Smooth muscle cell (in vitro differentiated cells): ENCODE measurements around the gene OR4D1. TPM values are rescaled to one million over a fixed set of nuclear protein-coding genes. Genes with fewer than 3 reads are reported as not detected.

ENCODE experiments used
- DNase-seq: peaks from one replicate; lab custom pipeline; 2025; ENCODE audit not compliant: unreplicated experiment; lab: John Stamatoyannopoulos, UW
- H2AFZ ChIP-seq: fragments of 200-600 bp; sonication (generic); 2 replicates; pipeline ENCODE4 v1.6.0; 2016; ENCODE audit warnings: antibody characterized with exemption, low read depth, mild to moderate bottlenecking
- H3F3A ChIP-seq: fragments of 200-600 bp; sonication (generic); 2 replicates; pipeline ENCODE4 v1.6.0; 2017; ENCODE audit warnings: antibody characterized with exemption, low read depth
- H3K27ac ChIP-seq: fragments of 200-600 bp; sonication (generic); 2 replicates; pipeline ENCODE4 v1.5.1; 2016; ENCODE audit warnings: low read depth, mild to moderate bottlenecking
- H3K27me3 ChIP-seq: fragments of 200-600 bp; sonication (generic); 2 replicates; pipeline ENCODE4 v1.6.1; 2016; ENCODE audit warnings: low read depth, mild to moderate bottlenecking
- H3K36me3 ChIP-seq: fragments of 200-600 bp; sonication (generic); 2 replicates; pipeline ENCODE4 v1.5.1; 2016; ENCODE audit warnings: low read depth
- H3K4me1 ChIP-seq: fragments of 200-600 bp; sonication (generic); 2 replicates; pipeline ENCODE4 v1.5.1; 2016; ENCODE audit warnings: low read depth
- H3K4me2 ChIP-seq: fragments of 200-600 bp; sonication (generic); 2 replicates; pipeline ENCODE4 v1.6.0; 2016; ENCODE audit warnings: mild to moderate bottlenecking
- H3K4me3 ChIP-seq: fragments of 200-600 bp; sonication (generic); 2 replicates; pipeline ENCODE4 v1.5.1; 2016; ENCODE audit warnings: mild to moderate bottlenecking
- H3K79me2 ChIP-seq: fragments of 200-600 bp; sonication (generic); 2 replicates; pipeline ENCODE4 v1.6.0; 2016; ENCODE audit warnings: low read depth, mild to moderate bottlenecking
- H3K9ac ChIP-seq: fragments of 200-600 bp; sonication (generic); 2 replicates; pipeline ENCODE4 v1.6.0; 2016; ENCODE audit warnings: low read depth
- H3K9me3 ChIP-seq: fragments of 200-600 bp; sonication (generic); replicated peaks from 2 replicates; pipeline ENCODE4 v1.5.1; 2016; ENCODE audit warnings: low read depth
- H4K20me1 ChIP-seq: fragments of 200-600 bp; sonication (generic); 2 replicates; pipeline ENCODE4 v1.6.0; 2016; ENCODE audit warnings: low read depth
- WGBS: methylation state at CpG from one replicate; pipeline ENCODE4 v1.1.7; 2016; ENCODE audit warnings: low lambda C conversion rate; 5-methylcytosine and 5-hydroxymethylcytosine counted together
- polyA plus RNA-seq: library from polyadenylated mRNA; unstranded; fragments of >200 nt; fragmentation: Nextera tagmentation; extraction: Ambion mirVana; gene quantifications from 2 replicates; pipeline ENCODE4 v1.2.1, GENCODE V29; 2016
- total RNA-seq: library from RNA; depleted of rRNA; stranded (reverse); fragments of >200 nt; gene quantifications from 2 replicates; pipeline ENCODE4 v1.2.3, GENCODE V29; 2014
- TF ChIP-seq, protein P1 (sequence below): fragments of 200-600 bp; sonication (generic); IDR thresholded peaks from 2 replicates; pipeline ENCODE4 v1.5.1; 2017; ENCODE audit warnings: borderline replicate concordance, mild to moderate bottlenecking, antibody characterized with exemption; ENCODE audit not compliant: insufficient read depth, poor library complexity, severe bottlenecking

OR4D1 gene
- total and polyA plus RNA-seq, 2 experiments from 2014 or later = not detected

DNA sequence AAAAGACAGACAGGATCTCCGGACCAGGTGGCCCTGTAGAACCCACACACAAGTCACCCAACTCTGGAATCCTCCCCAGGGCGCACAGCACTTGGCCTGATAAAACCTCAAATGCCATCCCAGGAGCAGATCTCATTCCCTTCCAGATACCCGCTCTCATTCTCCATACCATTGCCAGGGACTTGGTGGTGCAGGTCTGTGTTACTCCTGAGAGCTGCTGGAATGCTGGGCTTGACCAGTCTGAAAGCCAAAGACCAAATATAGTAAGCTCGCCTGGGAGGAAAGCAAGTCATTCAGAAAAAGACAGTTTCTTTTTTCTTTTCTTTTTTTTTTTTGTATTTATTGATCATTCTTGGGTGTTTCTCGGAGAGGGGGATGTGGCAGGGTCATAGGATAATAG lies 60.2 kb downstream of the OR4D1 start:
- H3K4me3 ChIP-seq = no peak overlapping the region
- no peak overlapping the region for H3K9ac ChIP-seq
- no peaks in the 10 kb centered on the region for H3K9me3 ChIP-seq
- H3K4me2 ChIP-seq = no peak overlapping the region
- H3K36me3 ChIP-seq = no peaks in the 10 kb centered on the region
- no peaks in the 10 kb centered on the region for H3K27me3 ChIP-seq
- DNase-seq = no peak
- H3F3A ChIP-seq = no peaks in the 10 kb centered on the region
- TF ChIP-seq, protein P1, sequence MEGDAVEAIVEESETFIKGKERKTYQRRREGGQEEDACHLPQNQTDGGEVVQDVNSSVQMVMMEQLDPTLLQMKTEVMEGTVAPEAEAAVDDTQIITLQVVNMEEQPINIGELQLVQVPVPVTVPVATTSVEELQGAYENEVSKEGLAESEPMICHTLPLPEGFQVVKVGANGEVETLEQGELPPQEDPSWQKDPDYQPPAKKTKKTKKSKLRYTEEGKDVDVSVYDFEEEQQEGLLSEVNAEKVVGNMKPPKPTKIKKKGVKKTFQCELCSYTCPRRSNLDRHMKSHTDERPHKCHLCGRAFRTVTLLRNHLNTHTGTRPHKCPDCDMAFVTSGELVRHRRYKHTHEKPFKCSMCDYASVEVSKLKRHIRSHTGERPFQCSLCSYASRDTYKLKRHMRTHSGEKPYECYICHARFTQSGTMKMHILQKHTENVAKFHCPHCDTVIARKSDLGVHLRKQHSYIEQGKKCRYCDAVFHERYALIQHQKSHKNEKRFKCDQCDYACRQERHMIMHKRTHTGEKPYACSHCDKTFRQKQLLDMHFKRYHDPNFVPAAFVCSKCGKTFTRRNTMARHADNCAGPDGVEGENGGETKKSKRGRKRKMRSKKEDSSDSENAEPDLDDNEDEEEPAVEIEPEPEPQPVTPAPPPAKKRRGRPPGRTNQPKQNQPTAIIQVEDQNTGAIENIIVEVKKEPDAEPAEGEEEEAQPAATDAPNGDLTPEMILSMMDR = no peak
- H2AFZ ChIP-seq = no peak overlapping the region
- H3K27ac ChIP-seq = no peak overlapping the region
- 91% methylated on average over 5 of the region's 5 CpGs for WGBS
- no peaks in the 10 kb centered on the region for H3K79me2 ChIP-seq
- no peaks in the 10 kb centered on the region for H4K20me1 ChIP-seq
- no peaks in the 10 kb centered on the region for H3K4me1 ChIP-seq

Other genes with a start within 250 kb of the OR4D1 start
- 7.0 and 11.1 TPM in 2 replicates for gene CUEDC1, start 193.0 kb upstream of the OR4D1 start, total RNA-seq
- 10.4 and 11.7 TPM in 2 replicates for gene CUEDC1, start 193.0 kb upstream of the OR4D1 start, polyA plus RNA-seq
- 52.1 and 61.8 TPM in 2 replicates for gene VEZF1, start 160.1 kb upstream of the OR4D1 start, total RNA-seq
- gene VEZF1, start 160.1 kb upstream of the OR4D1 start, polyA plus RNA-seq = 24.9 and 25.3 TPM in 2 replicates
- 194 and 200 TPM in 2 replicates for gene SRSF1, start 141.1 kb upstream of the OR4D1 start, total RNA-seq
- gene SRSF1, start 141.1 kb upstream of the OR4D1 start, polyA plus RNA-seq = 57.9 and 61.3 TPM in 2 replicates
- gene DYNLL2, start 65.0 kb upstream of the OR4D1 start, total RNA-seq = 8.9 and 9.1 TPM in 2 replicates
- 1.5 and 2.0 TPM in 2 replicates for gene DYNLL2, start 65.0 kb upstream of the OR4D1 start, polyA plus RNA-seq
- not detected in 2 replicates for gene OR4D2, start 18.6 kb downstream of the OR4D1 start, total RNA-seq
- gene OR4D2, start 18.6 kb downstream of the OR4D1 start, polyA plus RNA-seq = not detected in 2 replicates
- not detected in 2 replicates for gene EPX, start 44.3 kb downstream of the OR4D1 start, total RNA-seq
- gene EPX, start 44.3 kb downstream of the OR4D1 start, polyA plus RNA-seq = not detected in 2 replicates
- gene MKS1, start 70.9 kb downstream of the OR4D1 start, total RNA-seq = 9.2 and 15.6 TPM in 2 replicates
- 15.0 and 22.8 TPM in 2 replicates for gene MKS1, start 70.9 kb downstream of the OR4D1 start, polyA plus RNA-seq
- 1.7 and 4.1 TPM in 2 replicates for gene LPO, start 90.2 kb downstream of the OR4D1 start, total RNA-seq
- 3.3 TPM in 2 replicates for gene LPO, start 90.2 kb downstream of the OR4D1 start, polyA plus RNA-seq
- not detected in 2 replicates for gene MPO, start 132.6 kb downstream of the OR4D1 start, total RNA-seq
- gene MPO, start 132.6 kb downstream of the OR4D1 start, polyA plus RNA-seq = 0.09 TPM in 1 of 2 replicates, not detected in the other
- 4.3 and 7.0 TPM in 2 replicates for gene TSPOAP1, start 180.4 kb downstream of the OR4D1 start, total RNA-seq
- 11.7 and 18.3 TPM in 2 replicates for gene TSPOAP1, start 180.4 kb downstream of the OR4D1 start, polyA plus RNA-seq
- 58.5 and 66.1 TPM in 2 replicates for gene SUPT4H1, start 203.8 kb downstream of the OR4D1 start, total RNA-seq
- 92.4 and 107 TPM in 2 replicates for gene SUPT4H1, start 203.8 kb downstream of the OR4D1 start, polyA plus RNA-seq